ENCODE measurements around the gene URAD.

URAD gene

GRCh38 chr13:27954406-27954851 is 34.1 kb downstream of the URAD start:
- no peak for DNase-seq

- DNase-seq: peak; percentile 37
Measured at GRCh38 chr13:27953676-27954405, 34.7 kb downstream of the URAD start.

GRCh38 chr13:27952876-27953675 is 35.4 kb downstream of the URAD start:
- DNase-seq: no peak

GRCh38 chr13:27942972-27943371 is 45.5 kb downstream of the URAD start:
- no peak for DNase-seq

- DNase-seq: no peak
Measured at GRCh38 chr13:27933580-27934328, 54.7 kb downstream of the URAD start.

- no peak for DNase-seq
Measured at GRCh38 chr13:27933118-27933517, 55.4 kb downstream of the URAD start.

GRCh38 chr13:27929868-27930267 is 58.6 kb downstream of the URAD start:
- no peak for DNase-seq

GRCh38 chr13:27928805-27929753 is 59.4 kb downstream of the URAD start:
- DNase-seq: no peak

GRCh38 chr13:27928353-27928804 is 60.1 kb downstream of the URAD start:
- no peak for DNase-seq
